Activated CD4-positive, alpha-beta T cell treated with anti-CD3 and anti-CD28 coated beads, Interleukin-2, amount 10 ng/mL, durations not matched to agents 24 days and 14 days (primary cell): ENCODE measurements around the gene PPP4R3A. TPM values are rescaled to one million over a fixed set of nuclear protein-coding genes. Genes with fewer than 3 reads are reported as not detected.

Experiments used
- total RNA-seq: library from RNA; stranded (reverse); gene quantifications from 2 replicates; pipeline ENCODE4 v1.2.3, GENCODE V29; 2022

The PPP4R3A gene
- total RNA-seq, 1 donor from 2014 or later, result 119 TPM

Other genes with a start within 250 kb of the PPP4R3A start
- 79.7 and 89.9 TPM in 2 replicates for gene CCDC88C, start 92.5 kb downstream of the PPP4R3A start, total RNA-seq
- gene CATSPERB, start 221.8 kb upstream of the PPP4R3A start, total RNA-seq, result 0.30 and 1.5 TPM in 2 replicates